OCI-LY7 (cell line): Measurements from ENCODE around the gene UROS.

Source experiments
- EZH2phosphoT487 ChIP-seq: fragments of 200-600 bp; sonication (generic); IDR thresholded peaks from 2 replicates; pipeline ENCODE4 v1.6.1; 2018; ENCODE audit warnings: low read depth, borderline replicate concordance, mild to moderate bottlenecking, mixed run types, antibody characterized with exemption, low read length, moderate library complexity, mixed read lengths
- TF ChIP-seq, protein P1 (sequence below): fragments of 200-600 bp; sonication (generic); conservative IDR thresholded peaks from 2 replicates; pipeline ENCODE4 v1.5.1; 2014; ENCODE audit warnings: mild to moderate bottlenecking, antibody characterized with exemption, low read length, moderate library complexity, mixed read lengths

DNA sequence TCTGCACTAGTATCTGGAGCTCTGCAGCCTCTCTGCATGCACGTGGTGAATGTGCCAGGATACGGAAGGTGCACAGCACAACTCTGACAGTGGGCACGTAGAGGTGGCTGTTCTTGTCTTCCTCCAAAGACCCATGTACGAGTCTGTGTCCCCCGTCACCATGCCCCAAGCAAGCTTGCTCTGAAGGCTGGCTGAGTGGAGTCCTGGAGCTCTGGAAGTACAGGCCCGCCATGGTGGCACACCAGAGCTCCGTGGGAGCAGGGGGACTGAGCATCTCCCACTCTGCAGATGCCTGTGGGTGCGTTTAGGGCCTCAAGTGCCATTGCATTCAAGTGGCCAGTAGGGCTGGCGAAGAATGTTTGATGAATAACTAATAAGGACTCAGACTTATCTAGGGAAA lies 17.3 kb upstream of the UROS start:
- TF ChIP-seq, protein P1, sequence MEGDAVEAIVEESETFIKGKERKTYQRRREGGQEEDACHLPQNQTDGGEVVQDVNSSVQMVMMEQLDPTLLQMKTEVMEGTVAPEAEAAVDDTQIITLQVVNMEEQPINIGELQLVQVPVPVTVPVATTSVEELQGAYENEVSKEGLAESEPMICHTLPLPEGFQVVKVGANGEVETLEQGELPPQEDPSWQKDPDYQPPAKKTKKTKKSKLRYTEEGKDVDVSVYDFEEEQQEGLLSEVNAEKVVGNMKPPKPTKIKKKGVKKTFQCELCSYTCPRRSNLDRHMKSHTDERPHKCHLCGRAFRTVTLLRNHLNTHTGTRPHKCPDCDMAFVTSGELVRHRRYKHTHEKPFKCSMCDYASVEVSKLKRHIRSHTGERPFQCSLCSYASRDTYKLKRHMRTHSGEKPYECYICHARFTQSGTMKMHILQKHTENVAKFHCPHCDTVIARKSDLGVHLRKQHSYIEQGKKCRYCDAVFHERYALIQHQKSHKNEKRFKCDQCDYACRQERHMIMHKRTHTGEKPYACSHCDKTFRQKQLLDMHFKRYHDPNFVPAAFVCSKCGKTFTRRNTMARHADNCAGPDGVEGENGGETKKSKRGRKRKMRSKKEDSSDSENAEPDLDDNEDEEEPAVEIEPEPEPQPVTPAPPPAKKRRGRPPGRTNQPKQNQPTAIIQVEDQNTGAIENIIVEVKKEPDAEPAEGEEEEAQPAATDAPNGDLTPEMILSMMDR: no peak
- no peak for TF ChIP-seq EZH2phosphoT487
